ENCODE data around the gene VCL.

DNA sequence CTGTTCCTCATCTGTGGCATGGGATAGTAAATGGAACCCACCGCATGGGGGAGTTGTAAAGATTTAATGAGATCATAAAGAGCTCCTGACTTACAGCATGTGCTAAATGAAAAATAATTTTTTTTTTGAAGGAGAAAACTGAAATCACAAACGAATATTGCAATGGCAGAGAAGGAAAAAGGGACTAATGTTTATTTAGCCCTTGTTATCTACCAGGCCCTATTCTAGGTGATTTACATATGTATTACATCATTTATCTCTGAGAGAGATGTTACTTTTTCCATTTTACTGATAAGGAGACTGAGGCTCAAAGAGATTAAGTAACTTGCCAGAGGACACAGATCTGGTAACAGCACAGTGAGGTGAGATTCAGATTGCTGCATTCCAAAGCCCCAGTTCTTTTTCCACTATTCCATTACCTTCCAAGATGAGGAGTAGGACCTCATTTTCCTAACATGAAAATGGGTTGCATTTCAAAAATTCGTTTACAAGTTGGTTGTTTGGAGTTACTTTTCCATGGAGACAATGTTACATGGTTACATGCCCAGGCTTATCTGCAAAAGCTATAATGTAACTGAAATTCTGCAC lies 28.6 kb downstream of the VCL start:
- TF ChIP-seq USF1 (IDR thresholded peaks at IDR 0.05) (no peak), EGR1 (IDR thresholded peaks at IDR 0.05) (no peak), CEBPB (IDR thresholded peaks at IDR 0.05) (no peak), EP300 (IDR thresholded peaks at IDR 0.05; ENCODE audit: borderline replicate concordance) (no peak), MAX (IDR thresholded peaks at IDR 0.05) (no peak), TEAD4 (IDR thresholded peaks at IDR 0.05) (no peak), ZBTB7A (IDR thresholded peaks at IDR 0.05; ENCODE audit: low read depth) (no peak), REST (IDR thresholded peaks at IDR 0.05; ENCODE audit: low read depth) (no peak)
